Activated effector memory CD4-positive, alpha-beta T cell treated with Interleukin-2 at 50 U/mL for 16 hours (primary cell): ENCODE measurements around the gene HPSE.
A peak's percentile ranks its signal among the peaks of the same experiment; 100 is the strongest.
"Not testable (repeated sequence)": the region's sequence is repeated elsewhere in the genome, so short reads cannot be mapped to it uniquely, and the experiment has no call there.

Experiments used
- DNase-seq: peaks from one replicate; pipeline ENCODE4 v3.0.0-alpha.2; 2020

HPSE gene

GRCh38 chr4:83329521-83330110 is 5.0 kb downstream of the HPSE start:
- no peak for DNase-seq

DNA sequence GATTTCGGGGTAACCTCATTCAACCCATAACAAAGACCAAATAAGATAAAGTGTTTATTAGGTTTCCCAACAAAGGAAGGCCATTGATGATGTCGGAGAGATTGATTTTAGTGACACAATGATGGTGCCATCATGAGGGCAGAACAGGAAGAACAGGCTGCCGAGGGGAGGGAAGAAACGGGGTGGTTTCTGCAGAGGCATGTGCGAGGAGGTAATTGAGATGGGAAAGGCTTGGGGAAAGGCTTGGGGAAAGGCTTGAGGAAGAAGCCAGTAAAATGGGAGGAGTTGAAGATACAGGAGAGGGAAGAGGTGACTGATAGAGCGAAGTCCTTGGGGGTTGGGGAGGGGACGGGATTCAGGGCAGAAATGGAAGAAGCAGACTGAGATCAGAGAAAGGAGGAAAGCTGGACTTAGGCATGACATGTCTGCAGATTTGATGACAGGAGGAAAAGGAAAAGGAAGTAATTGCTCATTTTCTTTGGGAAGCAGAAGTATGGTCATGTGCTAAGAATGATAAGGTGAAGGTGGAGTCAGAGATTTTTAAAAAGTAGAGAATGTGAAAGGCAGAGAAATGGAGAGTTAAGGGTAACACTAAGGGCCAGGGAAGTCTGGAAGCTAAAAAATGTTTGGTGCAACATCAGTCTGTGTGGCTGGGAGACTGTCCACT is 6.0 kb downstream of the HPSE start:
- no peak for DNase-seq

DNA sequence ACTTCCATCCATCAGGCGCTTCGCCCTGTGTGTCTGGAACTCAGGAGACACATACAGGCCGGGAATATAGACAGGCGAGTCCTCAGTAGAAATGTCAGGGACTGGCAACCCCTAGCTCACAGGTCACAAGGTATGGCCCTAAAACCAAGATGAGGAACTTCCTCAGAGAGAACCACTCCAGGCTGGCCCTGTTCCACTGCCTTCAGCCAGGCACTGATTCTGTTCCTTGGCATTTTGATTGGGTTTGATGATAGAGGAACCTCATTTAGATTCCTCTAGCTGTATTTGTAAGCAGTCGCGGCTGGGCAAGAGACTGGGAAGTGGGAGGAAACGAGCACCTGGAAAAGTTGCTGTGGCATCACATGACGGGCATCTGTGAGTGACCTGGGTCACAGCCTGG is 8.1 kb downstream of the HPSE start:
- no peak for DNase-seq

- DNase-seq: not testable (repeated sequence)
Observed at GRCh38 chr4:83325306-83325705, 9.3 kb downstream of the HPSE start.

- DNase-seq: no peak
Observed at GRCh38 chr4:83323136-83323535, 11.5 kb downstream of the HPSE start.

- DNase-seq: no peak
Observed at GRCh38 chr4:83320548-83320947, 14.1 kb downstream of the HPSE start.

DNA sequence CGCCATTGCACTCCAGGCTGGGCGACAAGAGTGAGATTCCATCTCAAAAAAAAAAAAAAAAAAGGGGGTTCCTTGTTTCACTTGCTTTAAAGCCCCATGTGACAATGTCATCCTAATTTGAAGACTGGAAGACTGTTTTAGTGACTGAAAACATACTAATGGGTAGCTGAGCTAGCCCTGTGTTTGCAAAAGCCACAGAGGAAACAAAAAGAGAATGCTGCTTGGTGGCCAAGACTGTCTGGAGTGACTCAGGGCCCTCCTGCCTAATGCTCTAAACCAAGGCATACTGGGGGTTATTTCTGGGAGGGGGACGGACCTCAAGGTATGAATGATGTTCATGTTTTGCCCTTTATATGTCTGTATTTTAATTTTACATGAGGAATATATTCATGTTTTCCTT is 16.0 kb downstream of the HPSE start:
- DNase-seq: no peak

GRCh38 chr4:83317671-83318070 is 17.0 kb downstream of the HPSE start:
- no peak for DNase-seq

DNA sequence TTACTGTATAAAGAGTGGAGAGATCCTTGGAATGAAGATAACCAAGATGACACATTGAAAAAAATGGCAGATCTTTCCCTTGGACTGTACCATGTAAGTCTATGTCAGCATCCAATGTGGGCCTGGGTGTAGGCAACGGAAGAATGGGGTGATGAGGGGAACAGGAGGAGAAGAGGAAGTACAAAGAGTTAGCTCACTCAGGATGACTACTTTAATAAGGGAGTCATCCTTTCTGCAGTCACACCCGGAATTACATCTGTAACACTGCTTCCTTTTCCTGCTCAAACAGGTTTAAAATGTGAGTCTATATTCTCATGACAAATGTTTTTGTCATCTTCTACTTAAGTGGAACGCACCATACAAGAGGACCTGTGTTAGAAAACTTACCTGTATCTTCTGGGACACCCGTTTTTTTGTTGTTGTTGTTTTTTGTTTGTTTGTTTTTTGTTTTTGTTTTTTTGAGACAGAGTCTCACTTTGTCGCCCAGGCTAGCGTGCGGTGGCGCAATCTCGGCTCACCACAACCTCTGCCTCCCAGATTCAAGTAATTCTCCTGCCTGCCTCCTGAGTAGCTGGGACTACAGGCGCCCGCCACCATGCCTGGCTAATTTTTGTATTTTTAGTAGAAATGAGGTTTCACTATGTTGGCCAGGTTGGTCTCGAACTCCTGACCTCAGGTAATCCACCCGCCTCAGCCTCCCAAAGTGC is 18.0 kb downstream of the HPSE start:
- no peak for DNase-seq

DNA sequence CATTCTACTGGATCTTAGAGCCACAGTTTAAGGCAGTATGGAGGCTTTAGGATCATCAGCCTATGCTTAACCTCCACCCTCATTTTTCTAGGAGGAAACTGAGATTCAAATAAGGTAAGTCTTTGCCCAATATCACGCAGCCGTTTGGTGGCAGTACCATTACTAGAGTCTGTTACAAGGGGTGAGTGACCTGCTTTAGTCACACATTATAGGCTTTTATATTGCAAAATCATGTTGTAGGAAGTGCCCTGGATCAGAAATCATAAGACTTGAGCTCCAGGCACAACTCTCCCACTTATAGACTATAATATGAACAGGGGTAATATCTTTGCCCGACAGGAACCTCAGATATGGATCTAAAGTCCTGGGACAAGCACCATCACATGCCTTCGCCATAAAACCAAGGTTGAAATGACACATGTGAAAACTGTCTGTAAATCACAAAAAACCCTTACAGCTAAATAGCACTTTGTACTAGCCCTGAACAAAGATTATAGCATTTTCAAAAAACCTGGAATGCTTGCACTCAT is 19.2 kb downstream of the HPSE start:
- no peak for DNase-seq

GRCh38 chr4:83308672-83309071 is 26.0 kb downstream of the HPSE start:
- DNase-seq: no peak

- DNase-seq: no peak
Observed at GRCh38 chr4:83307920-83308319, 26.7 kb downstream of the HPSE start.

DNA sequence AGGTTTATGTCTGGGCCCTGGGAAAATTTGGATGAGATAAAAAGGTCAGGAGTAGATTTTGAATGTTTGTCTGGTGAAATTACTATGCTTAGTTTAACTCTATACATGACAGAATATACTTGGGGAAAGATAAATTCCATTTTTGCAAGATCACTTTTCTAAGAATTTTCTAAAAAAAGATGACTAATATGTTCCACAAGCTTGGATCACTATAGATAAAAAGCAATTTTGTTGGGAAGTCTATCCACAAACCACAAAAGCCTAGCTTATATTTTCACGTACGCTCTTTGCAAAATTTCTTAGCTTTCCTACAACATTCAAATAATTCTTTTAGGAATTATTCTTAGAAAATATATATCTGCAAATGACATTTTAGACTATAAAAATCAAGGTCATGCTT is 29.5 kb downstream of the HPSE start:
- DNase-seq: no peak

- DNase-seq: no peak
Observed at GRCh38 chr4:83297548-83298260, 36.9 kb downstream of the HPSE start.

GRCh38 chr4:83293305-83294046 is 41.2 kb downstream of the HPSE start:
- no peak for DNase-seq

DNA sequence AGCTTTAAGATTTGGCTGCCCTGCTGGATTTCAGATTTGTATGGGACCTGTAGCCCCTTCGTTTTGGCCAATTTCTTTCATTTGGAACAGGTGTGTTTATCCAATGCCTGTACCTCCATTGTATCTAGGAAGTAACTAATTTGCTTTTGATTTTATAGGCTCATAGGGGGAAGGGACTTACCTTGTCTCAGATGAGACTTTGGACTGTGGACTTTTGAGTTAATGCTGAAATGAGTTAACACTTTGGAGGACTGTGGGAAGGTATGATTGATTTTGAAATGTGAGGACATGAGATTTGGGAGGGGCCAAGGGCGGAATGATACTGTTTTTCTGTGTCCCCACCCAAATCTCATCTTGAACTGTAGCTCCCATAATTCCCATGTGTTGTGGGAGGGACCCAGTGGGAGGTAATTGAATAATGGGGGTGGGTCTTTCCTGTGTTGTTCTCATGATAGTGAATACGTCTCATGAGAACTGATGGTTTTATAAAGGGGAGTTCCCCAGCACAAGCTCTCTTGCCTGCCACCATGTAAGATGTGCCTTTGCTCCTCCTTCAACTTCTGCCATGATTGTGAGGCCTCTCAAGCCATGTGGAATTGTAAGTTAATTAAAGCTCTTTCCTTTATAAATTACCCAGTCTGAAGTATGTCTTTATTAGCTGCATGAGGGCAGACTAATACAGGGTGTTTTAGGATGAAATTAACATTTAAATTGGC is 44.4 kb downstream of the HPSE start:
- DNase-seq: not testable (repeated sequence)

DNA sequence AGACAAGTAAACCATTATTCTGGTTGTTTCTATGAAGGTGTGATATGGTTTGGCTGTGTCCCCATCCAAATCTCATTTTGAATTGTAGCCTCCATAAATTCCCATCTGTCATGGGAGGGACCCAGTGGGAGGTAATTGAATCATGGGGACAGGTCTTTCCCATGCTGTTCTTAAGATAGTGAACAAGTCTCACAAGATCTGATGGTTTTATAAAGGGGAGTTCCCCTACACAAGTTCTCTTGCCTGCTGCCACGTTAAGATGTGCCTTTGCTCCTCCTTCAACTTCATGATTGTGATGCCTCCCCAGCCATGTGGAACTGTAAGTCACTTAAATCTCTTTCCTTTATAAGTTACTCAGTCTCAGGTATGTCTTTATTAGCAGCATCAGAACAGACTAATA is 46.3 kb downstream of the HPSE start:
- not testable (repeated sequence) for DNase-seq

DNA sequence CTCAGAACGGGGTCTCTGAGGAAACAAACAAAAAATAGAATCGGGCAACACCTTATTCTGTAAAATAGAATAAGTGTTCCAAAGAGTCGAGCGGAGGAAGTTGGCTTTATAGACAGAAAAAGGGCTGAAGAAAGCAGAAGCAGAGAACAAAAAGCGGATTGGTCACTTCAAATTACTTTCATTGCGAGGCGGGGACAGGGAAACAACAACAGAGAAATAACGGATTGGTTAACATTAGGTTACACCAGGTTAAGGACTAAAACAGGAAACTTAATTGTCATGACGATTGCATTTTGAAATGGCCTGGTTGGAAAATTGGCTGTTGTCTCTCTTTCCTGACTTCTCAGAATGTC is 49.6 kb downstream of the HPSE start:
- no peak for DNase-seq

DNA sequence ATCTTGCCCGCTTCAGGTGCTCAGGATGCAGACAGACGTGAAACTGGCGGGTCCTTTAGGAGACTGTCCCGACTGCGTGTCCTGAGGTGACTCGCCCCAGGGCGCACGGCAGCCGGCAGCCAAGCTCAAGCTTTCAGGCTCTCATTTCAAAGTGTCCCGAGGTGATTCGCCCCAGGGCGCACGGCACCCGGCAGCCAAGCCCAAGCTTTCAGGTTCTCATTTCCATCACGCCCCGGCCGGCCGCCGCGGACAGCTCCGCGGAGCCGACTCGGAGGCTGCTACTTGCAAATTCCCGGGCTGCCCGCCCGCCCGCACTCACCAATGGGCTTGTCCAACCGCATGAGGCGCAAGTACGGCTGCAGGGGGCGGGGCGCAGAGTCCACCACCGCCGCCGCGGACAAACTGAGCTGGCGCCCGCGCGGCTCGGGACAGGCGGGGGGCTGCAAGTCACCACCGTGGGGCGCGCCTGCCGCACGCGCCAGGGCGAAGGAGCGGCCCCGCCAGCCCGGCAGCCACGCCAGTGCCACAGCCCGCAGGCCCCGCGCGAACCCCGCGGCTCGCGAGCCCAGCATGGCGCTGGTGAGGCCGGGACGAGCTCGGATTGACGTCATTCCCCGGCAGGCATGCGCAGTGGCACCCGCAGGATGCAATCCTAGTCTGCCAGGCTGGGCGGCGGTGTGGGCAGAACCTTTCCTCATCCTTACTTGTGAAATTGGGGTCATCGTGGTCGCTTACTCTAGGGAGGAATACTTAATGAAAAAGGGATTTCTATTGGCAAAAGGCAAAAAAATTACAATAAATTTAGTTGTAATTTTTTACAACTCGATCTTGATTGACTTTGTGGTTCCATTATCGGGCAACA is 50.2 kb downstream of the HPSE start, which contains the start of gene COQ2:
Gene COQ2, minus strand, starts transcription at position 606 of the 862 bp plus-strand sequence. Its CDS starts 34 bp downstream, at position 572.
- DNase-seq: peak; percentile 89

DNA sequence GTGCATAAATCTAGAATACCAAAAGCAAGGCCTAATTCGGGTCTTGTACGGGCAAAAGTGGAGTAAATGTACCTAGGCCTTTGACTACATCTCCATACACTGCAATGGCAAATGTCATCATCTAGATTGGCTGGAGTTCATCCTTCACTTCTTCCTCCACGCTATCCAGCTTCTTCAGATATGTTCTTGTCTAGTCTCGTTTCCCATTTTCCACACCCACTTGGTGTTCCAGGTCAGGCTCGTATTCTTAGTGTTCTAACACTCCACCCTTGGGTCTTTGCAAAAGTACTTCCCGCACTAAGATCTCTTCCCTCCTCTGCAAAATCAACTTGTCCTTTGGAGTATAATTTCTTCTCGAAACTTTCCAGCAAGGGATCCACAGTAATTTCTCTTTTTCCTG is 51.5 kb downstream of the HPSE start:
- no peak for DNase-seq

- DNase-seq: no peak
Observed at GRCh38 chr4:83282049-83282535, 52.6 kb downstream of the HPSE start.
